Choroid plexus epithelial cell (primary cell): ENCODE measurements around the gene NKD2.

Source experiments
- DNase-seq: peaks from one replicate; pipeline ENCODE4 v3.0.0-alpha.2; 2010; ENCODE audit warnings: low read depth
- H3K4me3 ChIP-seq: 2 replicates; pipeline ENCODE4 v1.5.1; 2011; ENCODE audit warnings: low read depth, mild to moderate bottlenecking, control low read depth, low read length, moderate library complexity
- TF ChIP-seq, protein P1 (sequence below): conservative IDR thresholded peaks from 2 replicates; pipeline ENCODE4 v1.5.1; 2011; ENCODE audit warnings: low read depth, mild to moderate bottlenecking, control low read depth, inconsistent platforms, low read length, moderate library complexity

Gene NKD2

DNA sequence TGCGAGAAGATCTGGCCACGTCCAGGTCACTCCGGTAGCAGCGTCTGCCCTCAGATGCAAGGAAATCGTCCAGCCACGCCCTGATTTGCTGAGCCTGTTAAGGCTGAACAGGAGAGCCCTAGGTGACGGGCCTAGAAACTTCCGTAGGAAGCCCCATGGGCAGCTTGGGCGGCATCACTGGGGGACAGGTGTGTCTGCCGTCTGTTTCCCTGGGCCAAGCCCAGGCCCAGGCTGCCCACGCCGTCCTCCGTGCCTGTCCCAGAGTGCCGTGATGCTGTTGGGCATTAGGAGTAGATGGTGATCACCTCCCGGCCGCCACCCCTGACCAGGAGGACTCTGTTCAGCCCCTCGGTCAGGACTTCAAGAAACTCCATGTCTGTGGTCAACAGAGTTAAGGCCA lies 43.5 kb downstream of the NKD2 start:
- TF ChIP-seq, protein P1, sequence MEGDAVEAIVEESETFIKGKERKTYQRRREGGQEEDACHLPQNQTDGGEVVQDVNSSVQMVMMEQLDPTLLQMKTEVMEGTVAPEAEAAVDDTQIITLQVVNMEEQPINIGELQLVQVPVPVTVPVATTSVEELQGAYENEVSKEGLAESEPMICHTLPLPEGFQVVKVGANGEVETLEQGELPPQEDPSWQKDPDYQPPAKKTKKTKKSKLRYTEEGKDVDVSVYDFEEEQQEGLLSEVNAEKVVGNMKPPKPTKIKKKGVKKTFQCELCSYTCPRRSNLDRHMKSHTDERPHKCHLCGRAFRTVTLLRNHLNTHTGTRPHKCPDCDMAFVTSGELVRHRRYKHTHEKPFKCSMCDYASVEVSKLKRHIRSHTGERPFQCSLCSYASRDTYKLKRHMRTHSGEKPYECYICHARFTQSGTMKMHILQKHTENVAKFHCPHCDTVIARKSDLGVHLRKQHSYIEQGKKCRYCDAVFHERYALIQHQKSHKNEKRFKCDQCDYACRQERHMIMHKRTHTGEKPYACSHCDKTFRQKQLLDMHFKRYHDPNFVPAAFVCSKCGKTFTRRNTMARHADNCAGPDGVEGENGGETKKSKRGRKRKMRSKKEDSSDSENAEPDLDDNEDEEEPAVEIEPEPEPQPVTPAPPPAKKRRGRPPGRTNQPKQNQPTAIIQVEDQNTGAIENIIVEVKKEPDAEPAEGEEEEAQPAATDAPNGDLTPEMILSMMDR, result no peak
- H3K4me3 ChIP-seq, result no peak overlapping the region
- no peak for DNase-seq

DNA sequence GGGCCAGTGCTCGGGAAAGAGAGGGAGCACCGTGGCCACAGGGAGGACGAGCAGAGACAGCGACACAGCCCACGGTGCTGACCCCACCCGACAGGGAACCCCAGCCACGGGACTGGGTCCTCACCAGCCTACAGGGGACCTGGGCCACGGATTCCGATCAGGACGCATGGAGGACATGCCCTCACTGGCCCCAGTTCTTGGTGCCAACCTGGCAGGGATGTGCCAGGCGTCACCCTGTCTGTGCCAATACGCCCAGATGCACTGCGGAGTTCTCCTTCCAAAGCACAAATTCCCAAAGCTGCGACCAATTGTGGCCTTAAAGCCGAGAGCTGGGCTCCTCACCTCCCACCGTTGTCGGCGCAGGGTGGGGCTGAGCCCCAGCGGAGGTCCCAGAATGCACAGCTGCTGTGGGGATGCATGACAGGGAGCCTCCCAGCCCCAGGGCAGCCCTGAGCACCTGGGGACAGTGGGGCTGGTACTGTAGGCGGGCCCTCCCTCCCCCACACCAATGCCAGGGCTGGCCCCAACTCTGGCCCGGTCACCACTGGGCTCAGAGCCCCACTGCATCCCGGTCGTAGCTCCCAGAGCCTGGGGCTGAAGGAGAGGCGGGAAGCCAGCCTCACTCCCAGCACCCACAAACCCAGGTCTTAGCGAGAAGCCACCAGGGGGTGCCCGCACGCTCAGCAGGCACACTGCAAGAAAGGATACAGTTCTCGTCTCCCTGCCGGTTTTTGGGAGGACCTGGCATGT lies 44.2 kb downstream of the NKD2 start:
- TF ChIP-seq, protein P1, result no peak
- no peak for DNase-seq
- H3K4me3 ChIP-seq, result no peak overlapping the region

DNA sequence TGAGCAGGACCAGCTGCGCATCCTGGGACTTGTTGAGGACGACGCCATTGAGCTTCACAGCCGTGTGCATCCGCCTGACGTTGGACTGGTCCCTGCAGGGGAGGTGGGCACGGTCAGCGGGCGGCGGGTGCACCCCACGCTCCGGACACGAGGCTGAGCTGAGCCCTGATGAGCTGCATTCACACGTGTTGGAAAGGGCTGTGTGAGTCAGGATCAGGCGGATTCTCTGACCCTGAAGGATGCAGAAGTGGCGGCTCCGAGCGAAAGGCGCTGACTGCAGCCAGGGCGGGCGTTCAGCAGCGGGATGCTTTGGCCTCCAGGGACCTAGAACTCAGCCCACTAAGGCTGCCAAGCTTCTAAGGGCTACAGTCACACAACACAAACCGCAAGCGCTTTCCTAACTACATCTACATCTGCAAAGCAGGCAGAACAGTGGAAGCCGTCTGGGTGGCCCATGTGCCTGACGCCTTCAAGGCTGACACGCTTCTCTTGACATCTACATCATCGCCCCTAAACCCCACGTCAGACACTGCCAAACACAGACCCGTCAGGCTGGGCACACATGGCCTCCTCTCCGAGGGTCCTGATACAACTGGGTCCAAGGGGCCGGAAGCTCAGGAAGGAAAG lies 44.9 kb downstream of the NKD2 start:
- no peak for DNase-seq
- TF ChIP-seq, protein P1, result no peak

DNA sequence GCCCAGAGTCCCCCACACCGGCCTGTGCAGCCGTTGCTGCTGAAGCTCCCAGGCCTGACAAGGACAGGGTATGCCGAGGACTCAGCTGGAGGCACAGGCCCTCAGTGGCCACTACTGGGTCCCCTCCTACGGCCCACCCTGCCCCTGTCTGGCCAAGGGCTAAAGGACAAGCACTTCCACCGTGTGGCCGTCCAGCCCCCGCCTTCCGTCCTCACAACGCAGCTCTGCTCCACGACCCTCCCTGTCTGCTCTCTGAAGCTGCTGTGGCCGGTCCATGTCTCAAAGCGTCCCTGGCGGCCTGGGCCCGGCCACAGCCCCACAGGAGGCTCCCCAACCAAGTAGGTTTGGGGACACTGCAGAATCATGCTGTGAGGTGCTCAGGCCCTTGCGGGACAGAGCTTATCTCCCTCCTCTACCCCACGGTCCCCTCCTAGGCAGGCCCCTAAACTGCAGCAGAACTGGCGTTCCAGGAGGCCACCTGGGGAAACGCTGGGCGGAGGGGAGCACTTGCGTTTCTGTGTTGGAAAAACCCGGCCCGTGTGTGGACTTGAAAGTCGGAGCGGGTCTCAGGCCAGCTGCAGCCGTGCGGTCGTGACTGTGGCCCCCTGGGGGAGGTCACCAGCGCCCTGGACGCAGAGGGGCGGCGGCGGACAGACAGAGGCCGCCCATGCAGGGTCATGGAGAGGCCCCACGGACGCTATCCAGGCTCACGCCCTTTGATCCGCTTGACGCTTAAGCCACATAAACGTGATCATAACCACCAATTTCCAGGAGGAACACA lies 45.6 kb downstream of the NKD2 start:
- TF ChIP-seq, protein P1, result no peak
- H3K4me3 ChIP-seq, result no peak overlapping the region

More for the DNA sequence above, 44.9 kb downstream of the NKD2 start:
- no peak overlapping the region for H3K4me3 ChIP-seq

DNA sequence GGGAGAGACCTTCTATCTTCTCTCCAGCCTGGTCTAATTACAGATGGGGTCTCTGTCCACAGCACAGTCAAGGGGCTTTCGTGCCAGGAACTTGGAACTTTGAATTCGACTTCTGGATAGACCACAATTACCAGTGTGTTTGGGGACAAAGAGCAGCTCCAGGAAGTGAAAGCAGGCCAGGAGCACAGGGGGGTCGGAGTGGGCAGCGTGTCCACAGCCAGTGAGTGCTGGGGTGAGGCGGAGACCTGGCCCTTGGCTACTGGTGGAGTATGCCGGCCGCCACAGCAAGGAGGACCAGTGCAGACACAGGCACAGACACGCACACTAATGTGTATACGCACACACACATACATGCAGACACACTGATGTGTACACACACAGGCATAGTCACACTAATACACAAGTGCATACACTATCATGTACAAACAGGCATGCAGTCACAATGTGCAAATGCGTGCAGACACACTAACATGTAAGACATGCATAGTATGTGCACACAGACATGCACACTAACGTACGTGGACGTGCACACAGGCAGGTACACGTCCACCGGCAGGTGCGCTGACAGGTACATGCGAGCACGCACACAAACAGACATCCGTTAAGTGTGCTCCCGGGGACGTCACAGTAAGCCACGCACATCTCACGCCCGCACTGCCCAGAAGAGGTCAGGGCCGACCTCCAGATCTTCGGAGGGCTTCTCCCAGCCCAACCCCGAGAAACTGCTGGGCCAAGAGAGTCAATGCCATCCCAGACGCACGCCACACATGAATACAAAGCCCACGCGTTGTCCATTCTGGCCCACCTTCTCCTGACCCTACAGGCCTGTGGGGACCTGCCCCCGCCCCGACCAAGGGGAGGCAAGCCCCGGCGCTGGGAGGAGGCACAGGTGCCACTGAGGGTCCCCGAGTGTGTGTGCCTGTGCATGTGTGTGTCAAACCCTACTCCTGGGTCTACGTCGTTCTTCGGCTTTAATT lies 46.5 kb downstream of the NKD2 start:
- no peak overlapping the region for H3K4me3 ChIP-seq
- no peak for DNase-seq
- TF ChIP-seq, protein P1, result no peak

More for the DNA sequence above, 45.6 kb downstream of the NKD2 start:
- no peak for DNase-seq

DNA sequence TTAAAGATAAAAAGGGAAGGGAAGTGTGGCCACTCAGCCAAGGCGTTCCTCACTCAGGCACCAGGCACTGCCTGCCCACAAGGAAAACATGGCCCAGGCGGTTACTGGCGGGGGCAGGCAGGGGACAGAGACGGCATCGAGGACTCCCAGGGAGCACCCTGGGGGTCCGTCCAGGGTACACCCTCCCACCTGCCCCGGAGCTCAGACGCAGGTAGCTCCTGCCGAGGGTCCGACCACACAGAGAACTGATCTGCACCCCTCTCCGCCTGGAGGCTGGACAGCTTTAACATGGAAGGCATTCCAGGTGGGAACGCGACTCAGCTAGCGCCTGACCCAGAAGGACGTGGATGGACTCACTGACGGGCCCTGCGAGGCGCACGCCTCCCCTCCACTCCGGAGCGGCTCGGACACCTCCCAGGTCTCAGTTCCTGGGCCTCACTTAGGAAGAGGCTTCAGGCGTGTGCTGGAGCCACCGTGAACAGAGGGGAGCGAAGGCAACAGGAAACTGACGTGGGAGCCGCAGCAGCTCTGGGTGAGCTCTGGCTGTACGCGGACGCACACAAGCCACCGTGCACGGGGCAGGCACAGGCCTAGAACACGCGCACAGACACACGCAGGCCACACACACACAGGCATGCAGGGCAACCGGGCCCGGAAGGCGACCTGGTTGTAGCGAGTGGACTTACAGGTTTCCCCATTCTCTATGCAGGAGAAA lies 47.5 kb downstream of the NKD2 start:
- no peak overlapping the region for H3K4me3 ChIP-seq
- TF ChIP-seq, protein P1, result no peak
- no peak for DNase-seq
